ENCODE results near the gene ADD3.
"Not testable (repeated sequence)": the region's sequence is repeated elsewhere in the genome, so short reads cannot be mapped to it uniquely, and the experiment has no call there.

ADD3 gene

GRCh38 chr10:110114668-110115067 lies 106.9 kb downstream of the ADD3 start:
- DNase-seq = not testable (repeated sequence)

GRCh38 chr10:110115784-110116520 lies 108.2 kb downstream of the ADD3 start:
- no peak for DNase-seq

GRCh38 chr10:110118891-110119621 lies 111.3 kb downstream of the ADD3 start:
- no peak for DNase-seq

- DNase-seq = no peak
Measured at GRCh38 chr10:110123594-110123993, 115.8 kb downstream of the ADD3 start.

- DNase-seq = no peak
Measured at GRCh38 chr10:110129490-110129889, 121.7 kb downstream of the ADD3 start.

- no peak for DNase-seq
Measured at GRCh38 chr10:110134917-110135316, 127.1 kb downstream of the ADD3 start.

- not testable (repeated sequence) for DNase-seq
Measured at GRCh38 chr10:110135836-110136235, 128.1 kb downstream of the ADD3 start.

- peak; percentile 14 for DNase-seq
Measured at GRCh38 chr10:110137142-110137545, 129.4 kb downstream of the ADD3 start.

GRCh38 chr10:110138197-110138812 lies 130.5 kb downstream of the ADD3 start:
- peak; percentile 23 for DNase-seq

- no peak for DNase-seq
Measured at GRCh38 chr10:110141185-110141584, 133.4 kb downstream of the ADD3 start.

GRCh38 chr10:110141871-110142635 lies 134.3 kb downstream of the ADD3 start:
- no peak for DNase-seq

GRCh38 chr10:110142965-110143364 lies 135.2 kb downstream of the ADD3 start:
- DNase-seq = no peak

- DNase-seq = no peak
Measured at GRCh38 chr10:110144507-110144906, 136.7 kb downstream of the ADD3 start.

- DNase-seq = no peak
Measured at GRCh38 chr10:110147961-110148360, 140.2 kb downstream of the ADD3 start.

- DNase-seq = no peak
Measured at GRCh38 chr10:110149259-110149658, 141.5 kb downstream of the ADD3 start.

- DNase-seq = no peak
Measured at GRCh38 chr10:110150046-110150445, 142.3 kb downstream of the ADD3 start.

- DNase-seq = no peak
Measured at GRCh38 chr10:110150981-110151380, 143.2 kb downstream of the ADD3 start.

- no peak for DNase-seq
Measured at GRCh38 chr10:110151467-110151866, 143.7 kb downstream of the ADD3 start.

GRCh38 chr10:110151971-110152370 lies 144.2 kb downstream of the ADD3 start:
- DNase-seq = no peak

- DNase-seq = no peak
Measured at GRCh38 chr10:110153396-110153795, 145.6 kb downstream of the ADD3 start.

- DNase-seq = no peak
Measured at GRCh38 chr10:110156046-110156445, 148.3 kb downstream of the ADD3 start.

GRCh38 chr10:110158051-110159005 lies 150.5 kb downstream of the ADD3 start:
- no peak for DNase-seq

All from NCI-H1048 (cell line).